ENCODE data around the gene PRKCE. TPM values are rescaled to one million over a fixed set of nuclear protein-coding genes. Genes with fewer than 3 reads are reported as not detected.

The PRKCE gene
- total and polyA plus RNA-seq, 4 donors = 2.5 to 38.6 (median 5.8) TPM

GRCh38 chr2:45850558-45850957, 199.1 kb downstream of the PRKCE start:
- Histone ChIP-seq H3K4me1 (ENCODE audit: control insufficient read depth in 4 of 4, insufficient read depth in 4 of 4, low read length in 3 of 4) (no peaks in the 10 kb centered on the region), H3K9me3 (ENCODE audit: control insufficient read depth in 4 of 4, low read length in 3 of 4) (no peaks in the 10 kb centered on the region), H3K36me3 (ENCODE audit: control insufficient read depth in 4 of 4, insufficient read depth in 3 of 4, low read depth in 1 of 4, low read length in 3 of 4) (peaks cover 0 to 5% (median 0%) of the 10 kb centered on the region in 4 donors), H3K4me3 (ENCODE audit: low read depth in 1 of 3, low read length in 3 of 3) (no peak overlapping the region), H3K27me3 (ENCODE audit: control insufficient read depth in 4 of 4, insufficient read depth in 4 of 4, low read length in 3 of 4) (no peaks in the 10 kb centered on the region), H3K27ac (ENCODE audit: low read depth in 1 of 2, low read length in 2 of 2) (no peak overlapping the region), H3K9ac (ENCODE audit: low read depth in 1 of 2, low read length in 2 of 2) (no peak overlapping the region)
- DNase-seq (ENCODE audit: low spot score) = no peak
- WGBS = 75% methylated on average over 2 of the region's 2 CpGs
- TF ChIP-seq GABPA (IDR thresholded peaks at IDR 0.05 in 1 of 2, conservative IDR thresholded peaks at IDR 0.05 in 1 of 2) (no peak), JUND (IDR thresholded peaks at IDR 0.05) (no peak)

- 87% methylated on average over 2 of the region's 2 CpGs for WGBS
- H3K9me3 ChIP-seq (ENCODE audit: control insufficient read depth in 4 of 4, low read length in 3 of 4) = no peaks in the 10 kb centered on the region
- DNase-seq (ENCODE audit: low spot score) = no peak
- no peak overlapping the region for H3K4me3 ChIP-seq (ENCODE audit: low read depth in 1 of 3, low read length in 3 of 3)
- H3K27me3 ChIP-seq (ENCODE audit: control insufficient read depth in 4 of 4, insufficient read depth in 4 of 4, low read length in 3 of 4) = no peaks in the 10 kb centered on the region
- no peak overlapping the region for H3K9ac ChIP-seq (ENCODE audit: low read depth in 1 of 2, low read length in 2 of 2)
- TF ChIP-seq RAD21 (IDR thresholded peaks at IDR 0.05) (no peak), TAF1 (conservative IDR thresholded peaks at IDR 0.05) (no peak), NR2F2 (IDR thresholded peaks at IDR 0.05) (no peak), FOXA1 (IDR thresholded peaks at IDR 0.05) (no peak), FOXA2 (IDR thresholded peaks at IDR 0.05) (no peak), GABPA (IDR thresholded peaks at IDR 0.05 in 1 of 2, conservative IDR thresholded peaks at IDR 0.05 in 1 of 2) (no peak), CTCF (IDR thresholded peaks at IDR 0.05; ENCODE audit: low read depth, low read length, missing input control) (no peak), YY1 (IDR thresholded peaks at IDR 0.05) (no peak), EGR1 (IDR thresholded peaks at IDR 0.05; ENCODE audit: low read depth in 2 of 2) (no peak), ATF3 (IDR thresholded peaks at IDR 0.05) (no peak), SP1 (IDR thresholded peaks at IDR 0.05) (no peak), HNF4A (conservative IDR thresholded peaks at IDR 0.05) (no peak), HNF4G (IDR thresholded peaks at IDR 0.05) (no peak)
- TF ChIP-seq, protein P1, sequence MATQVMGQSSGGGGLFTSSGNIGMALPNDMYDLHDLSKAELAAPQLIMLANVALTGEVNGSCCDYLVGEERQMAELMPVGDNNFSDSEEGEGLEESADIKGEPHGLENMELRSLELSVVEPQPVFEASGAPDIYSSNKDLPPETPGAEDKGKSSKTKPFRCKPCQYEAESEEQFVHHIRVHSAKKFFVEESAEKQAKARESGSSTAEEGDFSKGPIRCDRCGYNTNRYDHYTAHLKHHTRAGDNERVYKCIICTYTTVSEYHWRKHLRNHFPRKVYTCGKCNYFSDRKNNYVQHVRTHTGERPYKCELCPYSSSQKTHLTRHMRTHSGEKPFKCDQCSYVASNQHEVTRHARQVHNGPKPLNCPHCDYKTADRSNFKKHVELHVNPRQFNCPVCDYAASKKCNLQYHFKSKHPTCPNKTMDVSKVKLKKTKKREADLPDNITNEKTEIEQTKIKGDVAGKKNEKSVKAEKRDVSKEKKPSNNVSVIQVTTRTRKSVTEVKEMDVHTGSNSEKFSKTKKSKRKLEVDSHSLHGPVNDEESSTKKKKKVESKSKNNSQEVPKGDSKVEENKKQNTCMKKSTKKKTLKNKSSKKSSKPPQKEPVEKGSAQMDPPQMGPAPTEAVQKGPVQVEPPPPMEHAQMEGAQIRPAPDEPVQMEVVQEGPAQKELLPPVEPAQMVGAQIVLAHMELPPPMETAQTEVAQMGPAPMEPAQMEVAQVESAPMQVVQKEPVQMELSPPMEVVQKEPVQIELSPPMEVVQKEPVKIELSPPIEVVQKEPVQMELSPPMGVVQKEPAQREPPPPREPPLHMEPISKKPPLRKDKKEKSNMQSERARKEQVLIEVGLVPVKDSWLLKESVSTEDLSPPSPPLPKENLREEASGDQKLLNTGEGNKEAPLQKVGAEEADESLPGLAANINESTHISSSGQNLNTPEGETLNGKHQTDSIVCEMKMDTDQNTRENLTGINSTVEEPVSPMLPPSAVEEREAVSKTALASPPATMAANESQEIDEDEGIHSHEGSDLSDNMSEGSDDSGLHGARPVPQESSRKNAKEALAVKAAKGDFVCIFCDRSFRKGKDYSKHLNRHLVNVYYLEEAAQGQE (IDR thresholded peaks at IDR 0.05) = no peak
- TF ChIP-seq, protein P2, sequence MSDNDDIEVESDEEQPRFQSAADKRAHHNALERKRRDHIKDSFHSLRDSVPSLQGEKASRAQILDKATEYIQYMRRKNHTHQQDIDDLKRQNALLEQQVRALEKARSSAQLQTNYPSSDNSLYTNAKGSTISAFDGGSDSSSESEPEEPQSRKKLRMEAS (IDR thresholded peaks at IDR 0.05) = no peak
- H3K36me3 ChIP-seq (ENCODE audit: control insufficient read depth in 4 of 4, insufficient read depth in 3 of 4, low read depth in 1 of 4, low read length in 3 of 4) = peaks cover 0 to 5% (median 0%) of the 10 kb centered on the region in 4 donors
- no peaks in the 10 kb centered on the region for H3K4me1 ChIP-seq (ENCODE audit: control insufficient read depth in 4 of 4, insufficient read depth in 4 of 4, low read length in 3 of 4)
- no peak overlapping the region for H3K27ac ChIP-seq (ENCODE audit: low read depth in 1 of 2, low read length in 2 of 2)
Measured at GRCh38 chr2:45851111-45851510, 199.6 kb downstream of the PRKCE start.

All from liver (tissue), 9 donors.